Measurements from ENCODE around the gene RALGAPB. TPM values are rescaled to one million over a fixed set of nuclear protein-coding genes. Genes with fewer than 3 reads are reported as not detected.
"Not testable (repeated sequence)": the region's sequence is repeated elsewhere in the genome, so short reads cannot be mapped to it uniquely, and the experiment has no call there.

Gene RALGAPB
- polyA plus RNA-seq, 1 of the 3 experiments (the other 2 are of a cell fraction) = 10.8 TPM

DNA sequence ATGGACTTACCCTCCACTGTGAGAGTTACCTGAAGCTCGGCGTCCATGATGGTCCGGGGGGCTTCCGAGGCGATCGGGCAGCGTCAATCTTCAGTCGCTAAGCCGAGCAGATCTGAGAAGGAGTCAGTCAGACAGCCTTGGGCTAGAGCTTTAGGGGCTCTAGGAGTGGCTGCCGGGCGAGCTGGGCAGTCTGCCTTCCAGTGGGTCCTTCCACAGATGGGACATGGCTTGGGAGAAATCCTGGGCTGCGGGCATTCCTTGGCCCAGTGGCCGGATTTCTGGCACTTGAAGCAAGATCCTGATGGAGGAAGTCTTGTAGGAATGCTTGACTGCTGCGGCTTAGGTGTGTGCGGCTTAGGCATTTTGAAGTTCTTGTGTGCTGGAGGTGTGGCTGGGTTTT lies 123.2 kb downstream of the RALGAPB start:
- H4K20me1 ChIP-seq (ENCODE audit: insufficient read depth); H3F3A ChIP-seq (replicated peaks; ENCODE audit: insufficient read depth); H3K4me1 ChIP-seq (ENCODE audit: control insufficient read depth in 1 of 2, insufficient read depth in 2 of 2, low read depth in 1 of 2, low read length in 1 of 2); H3K27ac ChIP-seq (ENCODE audit: low read depth in 2 of 2, low read length in 1 of 2); H3K9ac ChIP-seq; H3K79me2 ChIP-seq (ENCODE audit: insufficient read depth); POLR2A ChIA-PET; H2AFZ ChIP-seq (ENCODE audit: low read depth); H3K36me3 ChIP-seq (replicated peaks in 1 of 2; ENCODE audit: control insufficient read depth in 1 of 2, insufficient read depth in 2 of 2, low read length in 1 of 2); H3K4me3 ChIP-seq (ENCODE audit: low read depth in 2 of 2, low read length in 1 of 2); H3K27me3 ChIP-seq (ENCODE audit: insufficient read depth); DNase-seq; H3K4me2 ChIP-seq; H3K9me3 ChIP-seq; H3K9me2 ChIP-seq: not testable (repeated sequence)
- no CpG with 5 or more reads among the region's 15 CpGs for WGBS (ENCODE audit: low lambda C conversion rate)
- CTCF ChIA-PET = interaction anchor here (1.6 kb wide), 1 partner anchor 12 kb away, joined by 3 read pairs; no protein-coding TSS in a partner anchor

DNA sequence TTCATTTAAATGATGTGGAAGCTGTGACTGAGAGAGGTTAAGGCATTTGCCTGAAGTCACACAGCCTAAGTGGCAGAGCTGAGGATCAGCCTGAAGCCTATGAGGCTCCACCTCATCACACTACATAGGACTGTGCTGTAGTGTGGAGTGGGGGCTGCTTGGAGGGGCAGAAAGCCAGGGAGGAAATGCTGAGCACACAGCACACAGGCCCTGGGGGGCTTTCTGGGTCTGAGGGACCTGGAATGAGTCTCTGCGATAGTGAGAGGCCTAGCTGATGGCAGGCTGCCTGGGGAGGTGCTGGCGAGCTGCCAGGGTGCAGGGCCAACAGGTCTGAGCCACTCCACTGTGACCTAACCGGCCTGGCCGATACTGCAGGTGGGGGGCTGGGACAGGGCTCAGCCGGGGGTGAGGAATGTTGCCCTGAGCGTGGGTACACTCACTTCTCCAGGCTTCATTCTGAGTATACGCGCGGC lies 126.8 kb downstream of the RALGAPB start:
- Histone ChIP-seq H2AFZ (ENCODE audit: low read depth) (no peak overlapping the region), H3K27ac (ENCODE audit: low read depth in 2 of 2, low read length in 1 of 2) (no peak overlapping the region), H3K9me3 (no peaks in the 10 kb centered on the region), H3K4me3 (ENCODE audit: low read depth in 2 of 2, low read length in 1 of 2) (no peak overlapping the region), H3K4me1 (ENCODE audit: control insufficient read depth in 1 of 2, insufficient read depth in 2 of 2, low read depth in 1 of 2, low read length in 1 of 2) (peaks cover 0 to 5% of the 10 kb centered on the region in 2 experiments; a peak in 1 of 4 replicates), H3K79me2 (ENCODE audit: insufficient read depth) (no peaks in the 10 kb centered on the region), H3F3A (replicated peaks; ENCODE audit: insufficient read depth) (no peaks in the 10 kb centered on the region), H3K36me3 (replicated peaks in 1 of 2; ENCODE audit: control insufficient read depth in 1 of 2, insufficient read depth in 2 of 2, low read length in 1 of 2) (no peaks in the 10 kb centered on the region), H3K4me2 (no peak overlapping the region), H3K9ac (no peak overlapping the region), H3K27me3 (ENCODE audit: insufficient read depth) (no peaks in the 10 kb centered on the region; the same call in 1 of the 2 replicates), H4K20me1 (ENCODE audit: insufficient read depth) (no peaks in the 10 kb centered on the region), H3K9me2 (no peaks in the 10 kb centered on the region)
- WGBS (ENCODE audit: low lambda C conversion rate) = 52% methylated on average over 8 of the region's 9 CpGs
- TF ChIP-seq NFIC (IDR thresholded peaks at IDR 0.05; ENCODE audit: borderline replicate concordance) (peak; percentile 36; the same call in 1 of the 2 replicates), EP300 (IDR thresholded peaks at IDR 0.05; ENCODE audit: borderline replicate concordance in 1 of 2, low read depth in 1 of 2, low read length in 1 of 2) (peak in 1 of 2 experiments; percentile 34; a peak in 1 of 4 replicates)
- TF ChIP-seq, protein P1, sequence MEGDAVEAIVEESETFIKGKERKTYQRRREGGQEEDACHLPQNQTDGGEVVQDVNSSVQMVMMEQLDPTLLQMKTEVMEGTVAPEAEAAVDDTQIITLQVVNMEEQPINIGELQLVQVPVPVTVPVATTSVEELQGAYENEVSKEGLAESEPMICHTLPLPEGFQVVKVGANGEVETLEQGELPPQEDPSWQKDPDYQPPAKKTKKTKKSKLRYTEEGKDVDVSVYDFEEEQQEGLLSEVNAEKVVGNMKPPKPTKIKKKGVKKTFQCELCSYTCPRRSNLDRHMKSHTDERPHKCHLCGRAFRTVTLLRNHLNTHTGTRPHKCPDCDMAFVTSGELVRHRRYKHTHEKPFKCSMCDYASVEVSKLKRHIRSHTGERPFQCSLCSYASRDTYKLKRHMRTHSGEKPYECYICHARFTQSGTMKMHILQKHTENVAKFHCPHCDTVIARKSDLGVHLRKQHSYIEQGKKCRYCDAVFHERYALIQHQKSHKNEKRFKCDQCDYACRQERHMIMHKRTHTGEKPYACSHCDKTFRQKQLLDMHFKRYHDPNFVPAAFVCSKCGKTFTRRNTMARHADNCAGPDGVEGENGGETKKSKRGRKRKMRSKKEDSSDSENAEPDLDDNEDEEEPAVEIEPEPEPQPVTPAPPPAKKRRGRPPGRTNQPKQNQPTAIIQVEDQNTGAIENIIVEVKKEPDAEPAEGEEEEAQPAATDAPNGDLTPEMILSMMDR (IDR thresholded peaks at IDR 0.05) = no peak
- DNase-seq = peak; percentile 81
- POLR2A ChIA-PET = no interaction called here
- CTCF ChIA-PET = interaction anchor here (0.6 to 1.0 kb wide), 2 partner anchors 96 to 127 kb away, joined by 3 read pairs; partner anchors contain the start of gene RALGAPB

DNA sequence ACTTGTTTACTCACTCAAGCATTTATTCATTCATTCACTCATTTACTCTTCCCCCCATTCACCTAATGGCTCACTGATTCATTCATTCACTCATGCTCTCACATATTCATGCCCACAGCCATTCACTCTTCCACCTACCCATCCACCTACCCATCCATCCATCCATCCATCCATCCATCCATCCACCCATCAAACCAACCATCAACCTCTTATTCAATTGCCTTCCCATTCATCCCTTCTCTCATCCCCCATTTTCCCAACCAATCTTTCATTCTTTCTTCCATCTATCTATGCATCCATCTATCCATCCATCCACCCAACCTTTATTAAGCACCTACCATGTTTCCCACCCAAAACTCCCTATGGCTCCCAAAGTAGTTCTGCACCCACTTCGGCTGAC lies 127.4 kb downstream of the RALGAPB start:
- H3K4me2 ChIP-seq = no peak overlapping the region
- no peak for DNase-seq
- 93% methylated on average over 1 of the region's 1 CpG for WGBS (ENCODE audit: low lambda C conversion rate)
- H3K9me2 ChIP-seq = no peaks in the 10 kb centered on the region
- H3K27me3 ChIP-seq (ENCODE audit: insufficient read depth) = no peaks in the 10 kb centered on the region; the same call in 1 of the 2 replicates
- no peak overlapping the region for H3K9ac ChIP-seq
- H2AFZ ChIP-seq (ENCODE audit: low read depth) = no peak overlapping the region
- H3K79me2 ChIP-seq (ENCODE audit: insufficient read depth) = no peaks in the 10 kb centered on the region
- no peak overlapping the region for H3K27ac ChIP-seq (ENCODE audit: low read depth in 2 of 2, low read length in 1 of 2)
- H3K36me3 ChIP-seq (replicated peaks in 1 of 2; ENCODE audit: control insufficient read depth in 1 of 2, insufficient read depth in 2 of 2, low read length in 1 of 2) = no peaks in the 10 kb centered on the region
- H3K4me1 ChIP-seq (ENCODE audit: control insufficient read depth in 1 of 2, insufficient read depth in 2 of 2, low read depth in 1 of 2, low read length in 1 of 2) = peaks cover 0 to 5% of the 10 kb centered on the region in 2 experiments; a peak in 1 of 4 replicates
- no peaks in the 10 kb centered on the region for H3F3A ChIP-seq (replicated peaks; ENCODE audit: insufficient read depth)
- CTCF ChIA-PET = interaction anchor here (0.6 to 1.0 kb wide), 2 partner anchors 96 to 450 kb away, joined by 3 read pairs; no protein-coding TSS in a partner anchor
- H3K4me3 ChIP-seq (ENCODE audit: low read depth in 2 of 2, low read length in 1 of 2) = no peak overlapping the region
- POLR2A ChIA-PET = no interaction called here
- H4K20me1 ChIP-seq (ENCODE audit: insufficient read depth) = no peaks in the 10 kb centered on the region
- TF ChIP-seq RCOR1 (IDR thresholded peaks at IDR 0.05; ENCODE audit: low read length) (no peak), JUND (IDR thresholded peaks at IDR 0.05) (no peak), CHD2 (IDR thresholded peaks at IDR 0.05; ENCODE audit: low read length, partially characterized antibody) (no peak), FOSL2 (IDR thresholded peaks at IDR 0.05; ENCODE audit: borderline replicate concordance, low read depth) (no peak), EZH2phosphoT487 (IDR thresholded peaks at IDR 0.05; ENCODE audit: borderline replicate concordance, low read depth) (no peak), MXI1 (IDR thresholded peaks at IDR 0.05; ENCODE audit: low read depth, low read length) (no peak), SIN3A (IDR thresholded peaks at IDR 0.05; ENCODE audit: borderline replicate concordance, low read depth, low read length) (no peak), SMC3 (IDR thresholded peaks at IDR 0.05; ENCODE audit: low read depth, low read length) (no peak), TCF12 (IDR thresholded peaks at IDR 0.05) (no peak), NFIC (IDR thresholded peaks at IDR 0.05; ENCODE audit: borderline replicate concordance) (no peak), POLR2AphosphoS5 (IDR thresholded peaks at IDR 0.05; ENCODE audit: low read depth, low read length) (no peak), FOXJ3 (CRISPR knock-in tag; IDR thresholded peaks at IDR 0.05) (no peak), FOXM1 (IDR thresholded peaks at IDR 0.05; ENCODE audit: low read depth) (no peak)
- TF ChIP-seq, protein P2, sequence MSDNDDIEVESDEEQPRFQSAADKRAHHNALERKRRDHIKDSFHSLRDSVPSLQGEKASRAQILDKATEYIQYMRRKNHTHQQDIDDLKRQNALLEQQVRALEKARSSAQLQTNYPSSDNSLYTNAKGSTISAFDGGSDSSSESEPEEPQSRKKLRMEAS (IDR thresholded peaks at IDR 0.05; ENCODE audit: low read depth) = no peak
- TF ChIP-seq, protein P3, sequence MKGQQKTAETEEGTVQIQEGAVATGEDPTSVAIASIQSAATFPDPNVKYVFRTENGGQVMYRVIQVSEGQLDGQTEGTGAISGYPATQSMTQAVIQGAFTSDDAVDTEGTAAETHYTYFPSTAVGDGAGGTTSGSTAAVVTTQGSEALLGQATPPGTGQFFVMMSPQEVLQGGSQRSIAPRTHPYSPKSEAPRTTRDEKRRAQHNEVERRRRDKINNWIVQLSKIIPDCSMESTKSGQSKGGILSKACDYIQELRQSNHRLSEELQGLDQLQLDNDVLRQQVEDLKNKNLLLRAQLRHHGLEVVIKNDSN (IDR thresholded peaks at IDR 0.05; ENCODE audit: borderline replicate concordance, low read depth) = no peak
- TF ChIP-seq, protein P4, sequence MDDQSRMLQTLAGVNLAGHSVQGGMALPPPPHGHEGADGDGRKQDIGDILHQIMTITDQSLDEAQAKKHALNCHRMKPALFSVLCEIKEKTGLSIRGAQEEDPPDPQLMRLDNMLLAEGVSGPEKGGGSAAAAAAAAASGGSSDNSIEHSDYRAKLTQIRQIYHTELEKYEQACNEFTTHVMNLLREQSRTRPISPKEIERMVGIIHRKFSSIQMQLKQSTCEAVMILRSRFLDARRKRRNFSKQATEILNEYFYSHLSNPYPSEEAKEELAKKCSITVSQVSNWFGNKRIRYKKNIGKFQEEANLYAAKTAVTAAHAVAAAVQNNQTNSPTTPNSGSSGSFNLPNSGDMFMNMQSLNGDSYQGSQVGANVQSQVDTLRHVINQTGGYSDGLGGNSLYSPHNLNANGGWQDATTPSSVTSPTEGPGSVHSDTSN (IDR thresholded peaks at IDR 0.05) = no peak
- H3K9me3 ChIP-seq = no peaks in the 10 kb centered on the region

Measured in SK-N-SH (cell line).